ENCODE data around the gene SCD5.

GRCh38 chr4:82787342-82787741, 11.3 kb downstream of the SCD5 start:
- TF ChIP-seq CTCF (IDR thresholded peaks at IDR 0.05) (no peak), EZH2phosphoT487 (IDR thresholded peaks at IDR 0.05) (no peak), EZH2 (IDR thresholded peaks at IDR 0.05) (no peak)
